IMR-90 (cell line): ENCODE results near the gene PRKAG2. TPM values are rescaled to one million over a fixed set of nuclear protein-coding genes. Genes with fewer than 3 reads are reported as not detected.
A peak's percentile ranks its signal among the peaks of the same experiment; 100 is the strongest.

Experiments used
- ATAC-seq: fragments of 200-7000 bp; cut with Tn5 transposase; 2 replicates; pipeline ENCODE4 v1.9.1; 2020; ENCODE audit warnings: low read depth, mild to moderate bottlenecking, moderate library complexity
- BruUV-seq: library from RNA; stranded (reverse); fragments of 400-500 nt; replicated peaks from 2 replicates; lab custom pipeline; 2021; lab: Mats Ljungman, UMichigan
- CTCF ChIA-PET: fragments of 300-600 bp; formaldehyde crosslinking; extraction: SDS; loops from one replicate; lab custom pipeline; 2021; ENCODE audit warnings: antibody characterized with exemption; lab: Yijun Ruan, JAX
- POLR2A ChIA-PET: fragments of 300-600 bp; sonication (Branson Sonifier 250); formaldehyde crosslinking; loops from one replicate; lab custom pipeline; 2022; ENCODE audit warnings: antibody characterized with exemption; ENCODE audit not compliant: unreplicated experiment; lab: Charles Lee
- DNase-seq: peaks from one replicate; pipeline ENCODE4 v3.0.0; 2013
- H2AFZ ChIP-seq: replicated peaks from 2 replicates; pipeline ENCODE3; 2013; ENCODE audit warnings: low read length, mild to moderate bottlenecking; ENCODE audit not compliant: poor library complexity
- H2AK5ac ChIP-seq: 2 replicates; pipeline ENCODE4 v1.6.1; 2013; ENCODE audit warnings: low read depth, low read length, inconsistent platforms
- H2AK9ac ChIP-seq: replicated peaks from 2 replicates; pipeline ENCODE3; 2013; ENCODE audit warnings: mild to moderate bottlenecking, low read depth, low read length, moderate library complexity; ENCODE audit not compliant: poor library complexity
- H2BK120ac ChIP-seq: 2 replicates; pipeline ENCODE4 v1.6.1; 2013; ENCODE audit warnings: low read depth, low read length, inconsistent platforms
- H2BK15ac ChIP-seq: 3 replicates; pipeline ENCODE4 v1.6.1; 2013; ENCODE audit warnings: low read depth, low read length, inconsistent platforms
- H2BK20ac ChIP-seq: 2 replicates; pipeline ENCODE4 v1.6.1; 2013; ENCODE audit warnings: low read depth, mild to moderate bottlenecking, inconsistent platforms, low read length, moderate library complexity
- H2BK5ac ChIP-seq: 2 replicates; pipeline ENCODE4 v1.6.1; 2013; ENCODE audit warnings: mild to moderate bottlenecking, low read depth, low read length, inconsistent platforms; ENCODE audit not compliant: poor library complexity, severe bottlenecking
- H3K14ac ChIP-seq: replicated peaks from 2 replicates; pipeline ENCODE4 v1.6.1; 2013; ENCODE audit warnings: low read depth, low read length, inconsistent platforms
- H3K18ac ChIP-seq: 2 replicates; pipeline ENCODE4 v1.6.1; 2013; ENCODE audit warnings: low read depth, low read length, control low read depth
- H3K23ac ChIP-seq: 2 replicates; pipeline ENCODE4 v1.6.1; 2013; ENCODE audit warnings: low read depth, low read length, inconsistent platforms
- H3K27ac ChIP-seq: 2 replicates; pipeline ENCODE4 v1.5.1; 2013; ENCODE audit warnings: mild to moderate bottlenecking, control low read depth, low read length; ENCODE audit not compliant: insufficient read depth
- H3K27me3 ChIP-seq: 2 replicates; pipeline ENCODE4 v1.6.1; 2013; ENCODE audit warnings: low read length; ENCODE audit not compliant: control insufficient read depth, insufficient read depth
- H3K36me3 ChIP-seq: 2 replicates; pipeline ENCODE4 v1.6.1; 2013; ENCODE audit warnings: low read length, mixed read lengths; ENCODE audit not compliant: control insufficient read depth, insufficient read depth
- H3K4ac ChIP-seq: 2 replicates; pipeline ENCODE4 v1.6.1; 2013; ENCODE audit warnings: low read depth, low read length, inconsistent platforms
- H3K4me1 ChIP-seq: 2 replicates; pipeline ENCODE4 v1.6.1; 2013; ENCODE audit warnings: low read length, mixed read lengths; ENCODE audit not compliant: control insufficient read depth, insufficient read depth
- H3K4me2 ChIP-seq: 2 replicates; pipeline ENCODE4 v1.6.1; 2013; ENCODE audit warnings: low read depth, mild to moderate bottlenecking, control low read depth, low read length, moderate library complexity
- H3K4me3 ChIP-seq: 2 replicates; pipeline ENCODE4 v1.5.1; 2013; ENCODE audit warnings: low read depth, mild to moderate bottlenecking, control low read depth, low read length, moderate library complexity; ENCODE audit not compliant: insufficient read depth
- H3K56ac ChIP-seq: 2 replicates; pipeline ENCODE4 v1.6.1; 2013; ENCODE audit warnings: low read length, inconsistent platforms; ENCODE audit not compliant: insufficient read depth; ENCODE audit errors: extremely low read depth
- H3K79me1 ChIP-seq, 2 experiments: 2 replicates each; pipeline ENCODE4 v1.6.1; 2013; ENCODE audit warnings: low read length in 2 of 2, inconsistent platforms in 1 of 2, low read depth in 1 of 2
- H3K9ac ChIP-seq: 2 replicates; pipeline ENCODE4 v1.6.1; 2013; ENCODE audit warnings: low read depth, low read length, control low read depth
- H3K9me1 ChIP-seq: 2 replicates; pipeline ENCODE4 v1.6.1; 2013; ENCODE audit warnings: low read length, inconsistent platforms; ENCODE audit not compliant: insufficient read depth
- H3K9me3 ChIP-seq: 2 replicates; pipeline ENCODE4 v1.6.1; 2013; ENCODE audit warnings: low read length; ENCODE audit not compliant: control insufficient read depth, insufficient read depth
- H4K20me1 ChIP-seq: 2 replicates; pipeline ENCODE4 v1.6.1; 2013; ENCODE audit warnings: low read length, inconsistent platforms; ENCODE audit not compliant: insufficient read depth
- H4K5ac ChIP-seq: 2 replicates; pipeline ENCODE4 v1.6.1; 2013; ENCODE audit warnings: mild to moderate bottlenecking, low read depth, low read length, control low read depth
- H4K8ac ChIP-seq, 2 experiments: 2 replicates each; pipeline ENCODE4 v1.6.1; 2013; ENCODE audit warnings: low read depth in 2 of 2, low read length in 2 of 2, control low read depth in 1 of 2, inconsistent platforms in 1 of 2
- H4K91ac ChIP-seq: 2 replicates; pipeline ENCODE4 v1.6.1; 2013; ENCODE audit warnings: low read depth, low read length, inconsistent platforms; ENCODE audit not compliant: insufficient read depth
- BHLHE40 ChIP-seq: fragments of 150-350 bp; IDR thresholded peaks from 2 replicates; pipeline ENCODE4 v1.6.1; 2016; ENCODE audit warnings: mild to moderate bottlenecking, low read depth, low read length
- CEBPB ChIP-seq: IDR thresholded peaks from 2 replicates; pipeline ENCODE4 v1.6.1; 2012; ENCODE audit warnings: low read depth, low read length, improper control_type of control experiment
- CHD1 ChIP-seq: IDR thresholded peaks from 2 replicates; pipeline ENCODE4 v1.6.1; 2012; ENCODE audit warnings: low read depth, low read length, improper control_type of control experiment
- CTCF ChIP-seq: conservative IDR thresholded peaks from 2 replicates; pipeline ENCODE4 v1.5.1; 2012; ENCODE audit warnings: mild to moderate bottlenecking, low read depth, low read length, improper control_type of control experiment
- ELK1 ChIP-seq: fragments of 150-350 bp; IDR thresholded peaks from 2 replicates; pipeline ENCODE4 v1.6.1; 2016; ENCODE audit warnings: low read depth, mild to moderate bottlenecking, low read length, moderate library complexity, borderline replicate concordance
- FOS ChIP-seq: fragments of 150-350 bp; IDR thresholded peaks from 2 replicates; pipeline ENCODE4 v1.6.1; 2016; ENCODE audit warnings: low read depth, low read length
- MAFK ChIP-seq: IDR thresholded peaks from 2 replicates; pipeline ENCODE4 v1.6.1; 2012; ENCODE audit warnings: low read depth, low read length, improper control_type of control experiment
- MAZ ChIP-seq: IDR thresholded peaks from 2 replicates; pipeline ENCODE4 v1.6.1; 2012; ENCODE audit warnings: low read depth, mild to moderate bottlenecking, low read length, improper control_type of control experiment, moderate library complexity, borderline replicate concordance
- MXI1 ChIP-seq: IDR thresholded peaks from 2 replicates; pipeline ENCODE4 v1.6.1; 2012; ENCODE audit warnings: low read depth, mild to moderate bottlenecking, low read length, moderate library complexity, borderline replicate concordance
- NFE2L2 ChIP-seq: fragments of 150-350 bp; IDR thresholded peaks from 2 replicates; pipeline ENCODE4 v1.6.1; 2016; ENCODE audit warnings: low read depth, mild to moderate bottlenecking, low read length
- POLR2A ChIP-seq: IDR thresholded peaks from 2 replicates; pipeline ENCODE4 v1.6.1; 2012; ENCODE audit warnings: mild to moderate bottlenecking, low read depth, low read length
- RAD21 ChIP-seq: IDR thresholded peaks from 2 replicates; pipeline ENCODE4 v1.6.1; 2012; ENCODE audit warnings: low read length, improper control_type of control experiment
- RCOR1 ChIP-seq: IDR thresholded peaks from 2 replicates; pipeline ENCODE4 v1.6.1; 2012; ENCODE audit warnings: mild to moderate bottlenecking, low read length, improper control_type of control experiment; ENCODE audit not compliant: insufficient replicate concordance
- RFX5 ChIP-seq: IDR thresholded peaks from 2 replicates; pipeline ENCODE4 v1.8.0; 2012; ENCODE audit warnings: low read depth, mild to moderate bottlenecking, low read length, moderate library complexity
- SMC3 ChIP-seq: fragments of 150-350 bp; IDR thresholded peaks from 2 replicates; pipeline ENCODE4 v1.6.1; 2016; ENCODE audit warnings: low read depth, mild to moderate bottlenecking, antibody characterized with exemption, low read length, moderate library complexity
- USF2 ChIP-seq: fragments of 150-350 bp; IDR thresholded peaks from 2 replicates; pipeline ENCODE4 v1.6.1; 2017; ENCODE audit warnings: mild to moderate bottlenecking, antibody characterized with exemption, low read length, low read depth
- WGBS, 2 experiments: methylation state at CpG; one replicate each; pipeline versions ENCODE4 v1.1.5 to v1.1.7; 2013; ENCODE audit warnings: missing lambda C conversion rate in 2 of 2; ENCODE audit not compliant: insufficient read length in 1 of 2; ENCODE audit errors: extremely low coverage in 2 of 2; 5-methylcytosine and 5-hydroxymethylcytosine counted together
- dilution Hi-C: fragments of 300-500 bp; cut with HindIII; formaldehyde crosslinking; loops from one replicate; pipeline ENCODE4 v1.14.3; 2018; ENCODE audit warnings: low sequenced_read_pairs; ENCODE audit not compliant: unreplicated experiment
- in situ Hi-C: fragments of 300-500 bp; cut with MboI; formaldehyde crosslinking; loops from 3 replicates; pipeline ENCODE4 v1.14.3; 2019; ENCODE audit warnings: low sequenced_read_pairs, inconsistent platforms, mixed read lengths
- intact Hi-C: fragments of 100-400 bp; cut with micrococcal nuclease; formaldehyde crosslinking; loops from 2 replicates; pipeline ENCODE4 v1.10.0; 2022
- polyA plus RNA-seq, 3 experiments: library from polyadenylated mRNA; depleted of rRNA; stranded (reverse); fragments of >200 nt; gene quantifications; 2 replicates each; pipeline ENCODE4 v1.2.3, GENCODE V29; 2012; ENCODE audit warnings: low replicate concordance in 1 of 3
- total RNA-seq: library from RNA; depleted of rRNA; stranded (reverse); fragments of >200 nt; gene quantifications from 2 replicates; pipeline ENCODE4 v1.2.3, GENCODE V29; 2012

PRKAG2 gene
- total and polyA plus RNA-seq, 2 of the 4 experiments (the other 2 are of a cell fraction) = 15.4 to 21.6 TPM

- no peak overlapping the region for H3K14ac ChIP-seq
- H3K27me3 ChIP-seq = peaks cover 42% of the 10 kb centered on the region
- H3K4me3 ChIP-seq = no peak overlapping the region
- no peak for DNase-seq
- in situ Hi-C loops = no loop called here
- POLR2A ChIA-PET = no interaction called here
- H3K9me1 ChIP-seq = 0 out of 2 replicates have a peak, but pooled peaks cover 3% of the 10 kb centered on the region
- no peak overlapping the region for H2BK15ac ChIP-seq
- no peak overlapping the region for H3K23ac ChIP-seq
- no TSS peak for BruUV-seq
- H4K5ac ChIP-seq = no peak overlapping the region
- H3K9ac ChIP-seq = no peak overlapping the region
- H4K20me1 ChIP-seq = no peaks in the 10 kb centered on the region
- H4K91ac ChIP-seq = no peak overlapping the region
- no peaks in the 10 kb centered on the region for H3K79me1 ChIP-seq
- H2BK20ac ChIP-seq = no peak overlapping the region
- no peak overlapping the region for H2BK120ac ChIP-seq
- H3K27ac ChIP-seq = no peak overlapping the region
- H3K18ac ChIP-seq = no peak overlapping the region
- no peak for ATAC-seq
- no peak overlapping the region for H3K4ac ChIP-seq
- H2AK9ac ChIP-seq = peak overlapping the region; percentile 42
- H4K8ac ChIP-seq = no peak overlapping the region
- dilution Hi-C loops = no loop called here
- TF ChIP-seq MAZ = no peak
- TF ChIP-seq NFE2L2 = no peak
- TF ChIP-seq CTCF = no peak
- TF ChIP-seq MXI1 = no peak
- TF ChIP-seq USF2 = no peak
- TF ChIP-seq RCOR1 = no peak
- no peak for TF ChIP-seq RFX5
- no peak for TF ChIP-seq SMC3
- no peak for TF ChIP-seq BHLHE40
- TF ChIP-seq POLR2A = no peak
- TF ChIP-seq ELK1 = no peak
- TF ChIP-seq FOS = no peak
- no peak for TF ChIP-seq MAFK
- TF ChIP-seq RAD21 = no peak
- TF ChIP-seq CEBPB = no peak
- TF ChIP-seq CHD1 = no peak
- H3K56ac ChIP-seq = no peak overlapping the region
- H3K9me3 ChIP-seq = peaks cover 10% of the 10 kb centered on the region
- no peak overlapping the region for H2AFZ ChIP-seq
- no peaks in the 10 kb centered on the region for H3K36me3 ChIP-seq
- 77% methylated on average over 3 of the region's 22 CpGs; no CpG with 5 or more reads in 1 of the 2 experiments for WGBS, 2 experiments
- intact Hi-C loops = no loop called here
- no peak overlapping the region for H2AK5ac ChIP-seq
- no peak overlapping the region for H2BK5ac ChIP-seq
- H3K4me1 ChIP-seq = no peaks in the 10 kb centered on the region
- CTCF ChIA-PET = no interaction called here
- no peak overlapping the region for H3K4me2 ChIP-seq
Observed at GRCh38 chr7:151781161-151781845, 95.6 kb downstream of the PRKAG2 start.
